Panc1 (cell line): Measurements from ENCODE around the gene SPOCK1. TPM values are rescaled to one million over a fixed set of nuclear protein-coding genes. Genes with fewer than 3 reads are reported as not detected.

Experiments used
- ATAC-seq: fragments of 200-7000 bp; cut with Tn5 transposase; 2 replicates; pipeline ENCODE4 v1.9.1; 2020; ENCODE audit warnings: mild to moderate bottlenecking, moderate library complexity
- BruUV-seq: library from RNA; stranded (reverse); fragments of 400-500 nt; replicated peaks from 2 replicates; lab custom pipeline; 2021; lab: Mats Ljungman, UMichigan
- CTCF ChIA-PET: fragments of 300-600 bp; sonication (Branson Sonifier 250); formaldehyde crosslinking; loops from one replicate; lab custom pipeline; 2022; ENCODE audit warnings: antibody characterized with exemption; lab: Charles Lee
- POLR2A ChIA-PET: fragments of 300-600 bp; sonication (Branson Sonifier 250); formaldehyde crosslinking; loops from one replicate; lab custom pipeline; 2022; ENCODE audit warnings: antibody characterized with exemption; lab: Charles Lee
- DNase-seq: peaks from one replicate; pipeline ENCODE4 v3.0.0-alpha.2; 2010; ENCODE audit warnings: low read depth, low spot score
- H3K27ac ChIP-seq: 2 replicates; pipeline ENCODE4 v1.5.1; 2011; ENCODE audit warnings: mild to moderate bottlenecking, low read length, inconsistent platforms
- H3K27me3 ChIP-seq: fragments of 200-500 bp; sonication (Bioruptor generic); 2 replicates; pipeline ENCODE4 v1.6.0; 2014; ENCODE audit warnings: low read length, inconsistent platforms; ENCODE audit not compliant: control insufficient read depth, insufficient read depth
- H3K36me3 ChIP-seq: fragments of 200-500 bp; sonication (Bioruptor generic); 2 replicates; pipeline ENCODE4 v1.5.1; 2014; ENCODE audit warnings: inconsistent platforms, mild to moderate bottlenecking, low read length, moderate library complexity; ENCODE audit not compliant: control insufficient read depth, insufficient read depth
- H3K4me1 ChIP-seq: 2 replicates; pipeline ENCODE4 v1.5.1; 2011; ENCODE audit warnings: inconsistent platforms, mild to moderate bottlenecking, low read length, moderate library complexity; ENCODE audit not compliant: control insufficient read depth, insufficient read depth
- H3K4me3 ChIP-seq, 2 experiments: 2 replicates each; pipeline ENCODE4 v1.5.1; 2011 to 2012; ENCODE audit warnings: low read depth in 2 of 2, low read length in 2 of 2, mild to moderate bottlenecking in 2 of 2, inconsistent platforms in 1 of 2, moderate library complexity in 1 of 2
- H3K9me3 ChIP-seq: fragments of 200-500 bp; sonication (Bioruptor generic); 2 replicates; pipeline ENCODE4 v1.5.1; 2014; ENCODE audit warnings: low read depth, mild to moderate bottlenecking, inconsistent platforms, low read length, moderate library complexity; ENCODE audit not compliant: control insufficient read depth, insufficient read depth
- POLR2AphosphoS5 ChIP-seq: IDR thresholded peaks from 2 replicates; pipeline ENCODE4 v1.6.1; 2012; ENCODE audit warnings: mild to moderate bottlenecking, low read depth, low read length, moderate library complexity
- SIN3A ChIP-seq: IDR thresholded peaks from 2 replicates; pipeline ENCODE4 v1.6.1; 2012; ENCODE audit warnings: low read depth, mild to moderate bottlenecking, low read length, moderate library complexity, borderline replicate concordance; ENCODE audit not compliant: insufficient read depth
- TCF7L2 ChIP-seq: IDR thresholded peaks from 2 replicates; pipeline ENCODE4 v1.6.1; 2011; ENCODE audit warnings: mild to moderate bottlenecking, low read depth, low read length, inconsistent platforms
- in situ Hi-C: cut with HindIII; loops from 2 replicates; pipeline ENCODE4 v1.10.0; 2016; ENCODE audit warnings: low sequenced_read_pairs, low pct_unique_long_range_greater_than_20kb
- intact Hi-C: fragments of 100-400 bp; cut with micrococcal nuclease; formaldehyde crosslinking; loops from one replicate; pipeline ENCODE4 v1.10.0; 2022; ENCODE audit not compliant: unreplicated experiment
- total RNA-seq: library from RNA; stranded (reverse); gene quantifications from one replicate; pipeline ENCODE4 v1.2.1, GENCODE V29; 2021; ENCODE audit not compliant: unreplicated experiment
- TF ChIP-seq, protein P1 (sequence below), 2 experiments: IDR thresholded peaks; 2 replicates each; pipeline ENCODE4 v1.6.1; 2011 to 2012; ENCODE audit warnings: low read depth in 2 of 2, control low read depth in 1 of 2, low read length in 1 of 2, mild to moderate bottlenecking in 1 of 2, moderate library complexity in 1 of 2; ENCODE audit not compliant: insufficient read depth in 1 of 2
- TF ChIP-seq, protein P2 (sequence below): fragments of 450-650 bp; IDR thresholded peaks from 2 replicates; pipeline ENCODE4 v1.5.1; 2017; ENCODE audit warnings: mild to moderate bottlenecking

Gene SPOCK1
- total RNA-seq, 1 experiment from 2014 or later = 15.6 TPM

DNA sequence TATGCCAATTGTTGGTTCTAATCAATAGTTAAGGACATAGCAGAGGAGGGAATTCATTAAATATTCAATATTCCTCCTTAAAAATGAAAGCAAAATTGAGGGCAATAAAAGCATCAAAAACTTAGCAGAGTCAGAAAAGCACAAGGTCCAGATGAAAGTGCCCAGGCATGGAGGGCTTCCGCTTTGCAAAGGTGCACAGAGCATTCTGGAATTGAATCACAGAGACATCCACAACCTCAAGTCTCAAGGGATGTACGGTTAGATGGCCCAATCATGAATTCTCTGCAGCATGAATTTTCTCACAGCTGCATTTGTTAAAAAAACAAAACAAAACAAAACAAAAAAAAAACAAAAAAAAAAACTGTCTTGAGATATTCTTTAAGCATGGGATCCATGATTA is 253.7 kb downstream of the SPOCK1 start:
- BruUV-seq = no TSS peak
- CTCF ChIA-PET = interaction anchor here (0.6 kb wide), 1 partner anchor 181 kb away, joined by 4 read pairs; no protein-coding TSS in a partner anchor
- ATAC-seq = no peak

DNA sequence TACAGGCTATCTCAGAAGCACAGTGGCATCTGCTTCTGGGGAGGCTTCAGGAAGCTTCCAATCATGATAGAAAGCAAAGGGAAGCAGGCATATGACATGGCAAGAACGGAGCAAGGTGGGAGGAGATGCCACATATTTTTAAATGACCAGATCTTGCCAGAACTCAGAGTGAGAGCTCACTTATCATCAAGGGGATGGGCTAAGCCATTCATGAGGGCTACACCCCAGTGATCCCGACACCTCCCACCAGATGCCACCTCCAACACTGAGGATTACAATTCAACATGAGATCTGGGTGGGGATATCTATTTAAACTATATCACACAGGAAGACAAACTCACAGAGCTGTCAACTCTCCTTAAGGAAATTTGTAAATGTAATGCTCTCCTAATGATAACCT is 258.8 kb downstream of the SPOCK1 start:
- TF ChIP-seq TCF7L2 = no peak
- TF ChIP-seq, protein P1, sequence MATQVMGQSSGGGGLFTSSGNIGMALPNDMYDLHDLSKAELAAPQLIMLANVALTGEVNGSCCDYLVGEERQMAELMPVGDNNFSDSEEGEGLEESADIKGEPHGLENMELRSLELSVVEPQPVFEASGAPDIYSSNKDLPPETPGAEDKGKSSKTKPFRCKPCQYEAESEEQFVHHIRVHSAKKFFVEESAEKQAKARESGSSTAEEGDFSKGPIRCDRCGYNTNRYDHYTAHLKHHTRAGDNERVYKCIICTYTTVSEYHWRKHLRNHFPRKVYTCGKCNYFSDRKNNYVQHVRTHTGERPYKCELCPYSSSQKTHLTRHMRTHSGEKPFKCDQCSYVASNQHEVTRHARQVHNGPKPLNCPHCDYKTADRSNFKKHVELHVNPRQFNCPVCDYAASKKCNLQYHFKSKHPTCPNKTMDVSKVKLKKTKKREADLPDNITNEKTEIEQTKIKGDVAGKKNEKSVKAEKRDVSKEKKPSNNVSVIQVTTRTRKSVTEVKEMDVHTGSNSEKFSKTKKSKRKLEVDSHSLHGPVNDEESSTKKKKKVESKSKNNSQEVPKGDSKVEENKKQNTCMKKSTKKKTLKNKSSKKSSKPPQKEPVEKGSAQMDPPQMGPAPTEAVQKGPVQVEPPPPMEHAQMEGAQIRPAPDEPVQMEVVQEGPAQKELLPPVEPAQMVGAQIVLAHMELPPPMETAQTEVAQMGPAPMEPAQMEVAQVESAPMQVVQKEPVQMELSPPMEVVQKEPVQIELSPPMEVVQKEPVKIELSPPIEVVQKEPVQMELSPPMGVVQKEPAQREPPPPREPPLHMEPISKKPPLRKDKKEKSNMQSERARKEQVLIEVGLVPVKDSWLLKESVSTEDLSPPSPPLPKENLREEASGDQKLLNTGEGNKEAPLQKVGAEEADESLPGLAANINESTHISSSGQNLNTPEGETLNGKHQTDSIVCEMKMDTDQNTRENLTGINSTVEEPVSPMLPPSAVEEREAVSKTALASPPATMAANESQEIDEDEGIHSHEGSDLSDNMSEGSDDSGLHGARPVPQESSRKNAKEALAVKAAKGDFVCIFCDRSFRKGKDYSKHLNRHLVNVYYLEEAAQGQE (IDR thresholded peaks at IDR 0.05; ENCODE audit: insufficient read depth in 1 of 2, low read depth in 2 of 2, low read length in 1 of 2) = no peak
- TF ChIP-seq POLR2AphosphoS5 = no peak
- TF ChIP-seq SIN3A = no peak
- TF ChIP-seq, protein P2, sequence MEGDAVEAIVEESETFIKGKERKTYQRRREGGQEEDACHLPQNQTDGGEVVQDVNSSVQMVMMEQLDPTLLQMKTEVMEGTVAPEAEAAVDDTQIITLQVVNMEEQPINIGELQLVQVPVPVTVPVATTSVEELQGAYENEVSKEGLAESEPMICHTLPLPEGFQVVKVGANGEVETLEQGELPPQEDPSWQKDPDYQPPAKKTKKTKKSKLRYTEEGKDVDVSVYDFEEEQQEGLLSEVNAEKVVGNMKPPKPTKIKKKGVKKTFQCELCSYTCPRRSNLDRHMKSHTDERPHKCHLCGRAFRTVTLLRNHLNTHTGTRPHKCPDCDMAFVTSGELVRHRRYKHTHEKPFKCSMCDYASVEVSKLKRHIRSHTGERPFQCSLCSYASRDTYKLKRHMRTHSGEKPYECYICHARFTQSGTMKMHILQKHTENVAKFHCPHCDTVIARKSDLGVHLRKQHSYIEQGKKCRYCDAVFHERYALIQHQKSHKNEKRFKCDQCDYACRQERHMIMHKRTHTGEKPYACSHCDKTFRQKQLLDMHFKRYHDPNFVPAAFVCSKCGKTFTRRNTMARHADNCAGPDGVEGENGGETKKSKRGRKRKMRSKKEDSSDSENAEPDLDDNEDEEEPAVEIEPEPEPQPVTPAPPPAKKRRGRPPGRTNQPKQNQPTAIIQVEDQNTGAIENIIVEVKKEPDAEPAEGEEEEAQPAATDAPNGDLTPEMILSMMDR = no peak
- Histone ChIP-seq H3K9me3 (no peaks in the 10 kb centered on the region), H3K4me3 (no peak overlapping the region), H3K4me1 (no peaks in the 10 kb centered on the region), H3K36me3 (no peaks in the 10 kb centered on the region), H3K27me3 (no peaks in the 10 kb centered on the region), H3K27ac (no peak overlapping the region)
- CTCF ChIA-PET = no interaction called here
- in situ Hi-C loops (no loop called here), intact Hi-C loops (no loop called here)
- no peak for ATAC-seq
- POLR2A ChIA-PET = no interaction called here
- BruUV-seq = no TSS peak
- no peak for DNase-seq

More for the DNA sequence above, 253.7 kb downstream of the SPOCK1 start:
- Histone ChIP-seq H3K27me3 (no peaks in the 10 kb centered on the region), H3K36me3 (no peaks in the 10 kb centered on the region), H3K4me1 (no peaks in the 10 kb centered on the region), H3K9me3 (no peaks in the 10 kb centered on the region), H3K4me3 (no peak overlapping the region), H3K27ac (no peak overlapping the region)
- no peak for DNase-seq
- TF ChIP-seq, protein P2 = no peak
- TF ChIP-seq POLR2AphosphoS5 = no peak
- no peak for TF ChIP-seq TCF7L2
- TF ChIP-seq SIN3A = no peak
- TF ChIP-seq, protein P1 (IDR thresholded peaks at IDR 0.05; ENCODE audit: insufficient read depth in 1 of 2, low read depth in 2 of 2, low read length in 1 of 2) = no peak
- in situ Hi-C loops (no loop called here), intact Hi-C loops (no loop called here)
- POLR2A ChIA-PET = no interaction called here
